Measurements from ENCODE around the gene SRSF4.

GRCh38 chr1:29120367-29120766, 61.3 kb downstream of the SRSF4 start:
- TF ChIP-seq EZH2 (IDR thresholded peaks at IDR 0.05; ENCODE audit: borderline replicate concordance) = no peak
- TF ChIP-seq, protein P1, sequence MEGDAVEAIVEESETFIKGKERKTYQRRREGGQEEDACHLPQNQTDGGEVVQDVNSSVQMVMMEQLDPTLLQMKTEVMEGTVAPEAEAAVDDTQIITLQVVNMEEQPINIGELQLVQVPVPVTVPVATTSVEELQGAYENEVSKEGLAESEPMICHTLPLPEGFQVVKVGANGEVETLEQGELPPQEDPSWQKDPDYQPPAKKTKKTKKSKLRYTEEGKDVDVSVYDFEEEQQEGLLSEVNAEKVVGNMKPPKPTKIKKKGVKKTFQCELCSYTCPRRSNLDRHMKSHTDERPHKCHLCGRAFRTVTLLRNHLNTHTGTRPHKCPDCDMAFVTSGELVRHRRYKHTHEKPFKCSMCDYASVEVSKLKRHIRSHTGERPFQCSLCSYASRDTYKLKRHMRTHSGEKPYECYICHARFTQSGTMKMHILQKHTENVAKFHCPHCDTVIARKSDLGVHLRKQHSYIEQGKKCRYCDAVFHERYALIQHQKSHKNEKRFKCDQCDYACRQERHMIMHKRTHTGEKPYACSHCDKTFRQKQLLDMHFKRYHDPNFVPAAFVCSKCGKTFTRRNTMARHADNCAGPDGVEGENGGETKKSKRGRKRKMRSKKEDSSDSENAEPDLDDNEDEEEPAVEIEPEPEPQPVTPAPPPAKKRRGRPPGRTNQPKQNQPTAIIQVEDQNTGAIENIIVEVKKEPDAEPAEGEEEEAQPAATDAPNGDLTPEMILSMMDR (IDR thresholded peaks at IDR 0.05; ENCODE audit: poor library complexity) = no peak
- TF ChIP-seq EZH2phosphoT487 (IDR thresholded peaks at IDR 0.05; ENCODE audit: low read depth, severe bottlenecking, unreplicated experiment) = no peak

All from hepatocyte (in vitro differentiated cells).